RWPE2 (cell line): ENCODE results near the gene EFHD1.
"Not testable (repeated sequence)": the region's sequence is repeated elsewhere in the genome, so short reads cannot be mapped to it uniquely, and the experiment has no call there.

Source experiments
- ATAC-seq: fragments of 200-7000 bp; cut with Tn5 transposase; 3 replicates; pipeline ENCODE4 v1.9.1; 2021; ENCODE audit warnings: low read depth
- DNase-seq: peaks from one replicate; pipeline ENCODE4 v3.0.0-alpha.2; 2020; ENCODE audit warnings: low spot score
- H3K27ac ChIP-seq: fragments of 450-650 bp; 2 replicates; pipeline ENCODE4 v1.5.1; 2017; ENCODE audit warnings: mild to moderate bottlenecking; ENCODE audit not compliant: poor library complexity, severe bottlenecking
- H3K27me3 ChIP-seq: fragments of 250-450 bp; sonication (Bioruptor Pico); 2 replicates; pipeline ENCODE4 v1.5.1; 2021; ENCODE audit warnings: mild to moderate bottlenecking, moderate library complexity; ENCODE audit not compliant: insufficient read depth, poor library complexity, severe bottlenecking
- H3K36me3 ChIP-seq: fragments of 250-450 bp; sonication (Bioruptor Pico); 2 replicates; pipeline ENCODE4 v1.5.1; 2020; ENCODE audit warnings: low read depth, mild to moderate bottlenecking, moderate library complexity
- H3K4me1 ChIP-seq: fragments of 250-450 bp; sonication (Bioruptor Pico); 2 replicates; pipeline ENCODE4 v1.5.1; 2021; ENCODE audit warnings: mild to moderate bottlenecking, moderate library complexity; ENCODE audit not compliant: insufficient read depth, poor library complexity, severe bottlenecking
- H3K4me3 ChIP-seq: fragments of 250-450 bp; sonication (Bioruptor Pico); 2 replicates; pipeline ENCODE4 v1.5.1; 2021; ENCODE audit warnings: mild to moderate bottlenecking, moderate library complexity; ENCODE audit not compliant: severe bottlenecking
- H3K9me3 ChIP-seq: fragments of 250-450 bp; sonication (Bioruptor Pico); 2 replicates; pipeline ENCODE4 v1.5.1; 2021; ENCODE audit warnings: mild to moderate bottlenecking, moderate library complexity; ENCODE audit not compliant: severe bottlenecking
- TF ChIP-seq, protein P1 (sequence below): fragments of 450-650 bp; IDR thresholded peaks from one replicate; pipeline ENCODE4 v1.5.1; 2017; ENCODE audit warnings: mild to moderate bottlenecking, moderate library complexity; ENCODE audit not compliant: poor library complexity, severe bottlenecking

Gene EFHD1

GRCh38 chr2:232707076-232707475 lies 73.7 kb downstream of the EFHD1 start:
- Histone ChIP-seq H3K27ac (no peak overlapping the region), H3K9me3 (no peaks in the 10 kb centered on the region), H3K36me3 (peaks cover 70% of the 10 kb centered on the region), H3K4me1 (no peaks in the 10 kb centered on the region), H3K4me3 (no peak overlapping the region), H3K27me3 (no peaks in the 10 kb centered on the region)
- no peak for ATAC-seq
- TF ChIP-seq, protein P1, sequence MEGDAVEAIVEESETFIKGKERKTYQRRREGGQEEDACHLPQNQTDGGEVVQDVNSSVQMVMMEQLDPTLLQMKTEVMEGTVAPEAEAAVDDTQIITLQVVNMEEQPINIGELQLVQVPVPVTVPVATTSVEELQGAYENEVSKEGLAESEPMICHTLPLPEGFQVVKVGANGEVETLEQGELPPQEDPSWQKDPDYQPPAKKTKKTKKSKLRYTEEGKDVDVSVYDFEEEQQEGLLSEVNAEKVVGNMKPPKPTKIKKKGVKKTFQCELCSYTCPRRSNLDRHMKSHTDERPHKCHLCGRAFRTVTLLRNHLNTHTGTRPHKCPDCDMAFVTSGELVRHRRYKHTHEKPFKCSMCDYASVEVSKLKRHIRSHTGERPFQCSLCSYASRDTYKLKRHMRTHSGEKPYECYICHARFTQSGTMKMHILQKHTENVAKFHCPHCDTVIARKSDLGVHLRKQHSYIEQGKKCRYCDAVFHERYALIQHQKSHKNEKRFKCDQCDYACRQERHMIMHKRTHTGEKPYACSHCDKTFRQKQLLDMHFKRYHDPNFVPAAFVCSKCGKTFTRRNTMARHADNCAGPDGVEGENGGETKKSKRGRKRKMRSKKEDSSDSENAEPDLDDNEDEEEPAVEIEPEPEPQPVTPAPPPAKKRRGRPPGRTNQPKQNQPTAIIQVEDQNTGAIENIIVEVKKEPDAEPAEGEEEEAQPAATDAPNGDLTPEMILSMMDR, result no peak
- DNase-seq, result no peak

DNA sequence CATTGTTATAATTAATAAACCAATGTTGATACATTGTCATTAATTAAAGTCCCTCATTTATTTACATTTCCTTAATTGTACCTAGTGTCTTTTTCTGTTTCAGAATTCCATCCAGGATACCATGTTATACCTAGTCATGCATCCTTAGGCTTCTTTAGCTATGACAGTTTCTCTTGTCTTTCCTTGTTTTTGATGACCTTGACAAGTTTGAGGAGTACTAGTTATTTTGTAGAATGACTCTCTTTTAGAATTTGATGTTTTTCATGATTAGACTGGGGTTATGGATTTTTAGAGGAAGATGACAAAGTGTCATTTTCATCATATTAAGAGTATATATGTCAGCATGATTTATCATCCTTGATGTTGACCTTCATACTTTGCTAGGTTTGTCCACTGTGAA lies 80.1 kb downstream of the EFHD1 start:
- DNase-seq (no peak), ATAC-seq (no peak)

DNA sequence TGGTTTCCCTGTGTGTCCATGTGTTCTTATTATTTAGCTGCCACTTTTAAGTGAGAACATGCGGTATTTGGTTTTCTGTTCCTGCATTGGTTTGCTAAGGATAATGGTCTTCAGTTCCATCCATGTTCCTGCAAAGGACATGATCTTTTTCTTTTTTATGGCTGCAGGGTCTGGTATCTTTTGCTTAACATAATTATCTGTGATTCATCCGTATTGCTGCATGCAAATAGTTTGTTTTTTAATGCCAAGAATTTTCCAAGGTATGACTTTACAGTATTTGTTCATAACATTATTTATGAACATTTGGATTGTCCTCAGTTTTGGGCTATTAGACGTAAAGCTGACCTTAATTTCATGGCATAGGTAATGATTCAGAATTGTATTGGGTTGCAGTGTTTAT lies 81.6 kb downstream of the EFHD1 start:
- no peak for DNase-seq
- no peak for ATAC-seq
- H3K27ac ChIP-seq, result no peak overlapping the region
- no peaks in the 10 kb centered on the region for H3K27me3 ChIP-seq
- no peak overlapping the region for H3K4me3 ChIP-seq
- TF ChIP-seq, protein P1, result no peak
- H3K9me3 ChIP-seq, result no peaks in the 10 kb centered on the region
- H3K36me3 ChIP-seq, result peaks cover 30% of the 10 kb centered on the region
- no peaks in the 10 kb centered on the region for H3K4me1 ChIP-seq

More for the DNA sequence above, 80.1 kb downstream of the EFHD1 start:
- Histone ChIP-seq H3K4me1 (no peaks in the 10 kb centered on the region), H3K36me3 (peaks cover 32% of the 10 kb centered on the region), H3K27me3 (no peaks in the 10 kb centered on the region), H3K9me3 (no peaks in the 10 kb centered on the region), H3K27ac (no peak overlapping the region), H3K4me3 (no peak overlapping the region)
- TF ChIP-seq, protein P1, result no peak

DNA sequence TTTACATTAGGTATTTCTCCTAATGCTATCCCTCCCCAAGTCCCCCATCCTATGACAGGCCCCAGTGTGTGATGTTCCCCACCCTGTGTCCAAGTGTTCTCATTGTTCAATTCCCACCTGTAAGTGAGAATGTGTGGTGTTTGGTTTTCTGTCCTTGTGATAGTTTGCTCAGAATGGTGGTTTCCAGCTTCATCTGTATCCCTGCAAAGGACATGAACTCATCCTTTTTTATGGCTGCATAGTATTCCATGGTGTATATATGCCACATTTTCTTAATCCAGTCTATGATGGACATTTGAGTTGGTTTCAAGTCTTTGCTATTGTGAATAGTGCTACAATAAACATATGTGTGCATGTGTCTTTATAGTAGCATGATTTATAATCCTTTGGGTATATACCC lies 86.7 kb downstream of the EFHD1 start:
- not testable (repeated sequence) for H3K4me1 ChIP-seq, H3K27me3 ChIP-seq, H3K4me3 ChIP-seq, ATAC-seq, H3K9me3 ChIP-seq, DNase-seq, H3K27ac ChIP-seq
- H3K36me3 ChIP-seq, result peaks cover 31% of the 10 kb centered on the region

DNA sequence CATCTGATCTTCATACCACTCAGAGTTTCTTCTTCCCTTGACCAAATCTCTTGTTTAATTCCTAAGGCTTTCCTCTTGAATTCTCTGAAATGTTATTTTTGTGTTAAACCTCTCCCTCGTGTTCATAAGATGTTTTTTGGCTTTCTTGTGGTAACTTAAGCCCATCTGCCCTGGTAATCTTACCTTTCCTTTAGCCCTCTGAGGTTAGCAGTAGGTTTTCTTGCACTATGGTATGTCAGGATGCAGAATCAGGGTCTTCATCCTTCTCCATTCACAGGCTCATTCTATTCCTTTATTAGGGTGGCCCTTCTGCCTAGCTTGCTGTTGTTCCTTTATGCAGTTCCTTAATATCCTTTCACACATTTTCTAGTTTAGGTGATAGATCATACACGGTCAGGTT lies 87.9 kb downstream of the EFHD1 start:
- Histone ChIP-seq H3K36me3 (peaks cover 43% of the 10 kb centered on the region), H3K4me3 (no peak overlapping the region), H3K27me3 (no peaks in the 10 kb centered on the region), H3K27ac (no peak overlapping the region), H3K4me1 (no peaks in the 10 kb centered on the region), H3K9me3 (no peaks in the 10 kb centered on the region)
- ATAC-seq (no peak), DNase-seq (no peak)
- TF ChIP-seq, protein P1, result no peak
